ENCODE results near the gene SYT12.
"Not testable (repeated sequence)": the region's sequence is repeated elsewhere in the genome, so short reads cannot be mapped to it uniquely, and the experiment has no call there.

SYT12 gene

DNA sequence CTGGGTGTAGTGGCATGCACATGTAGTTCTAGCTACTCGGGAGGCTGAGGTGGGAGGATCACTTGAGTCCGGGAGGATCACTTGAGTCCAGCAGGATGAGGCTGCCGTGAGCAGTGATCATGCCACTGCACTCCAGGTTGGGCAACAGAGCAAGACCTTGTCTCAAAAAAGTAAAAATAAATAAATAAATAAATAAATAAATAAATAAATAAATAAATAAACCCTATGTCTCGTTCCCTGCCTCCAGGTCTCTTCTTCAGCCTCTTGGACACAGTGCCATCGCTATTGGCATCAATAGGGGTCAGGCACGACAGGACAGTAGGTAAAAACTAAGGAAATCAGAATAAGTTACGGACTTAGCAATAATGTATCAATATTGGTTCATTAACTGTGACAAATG lies 23.4 kb upstream of the SYT12 start:
- no peak for DNase-seq

DNA sequence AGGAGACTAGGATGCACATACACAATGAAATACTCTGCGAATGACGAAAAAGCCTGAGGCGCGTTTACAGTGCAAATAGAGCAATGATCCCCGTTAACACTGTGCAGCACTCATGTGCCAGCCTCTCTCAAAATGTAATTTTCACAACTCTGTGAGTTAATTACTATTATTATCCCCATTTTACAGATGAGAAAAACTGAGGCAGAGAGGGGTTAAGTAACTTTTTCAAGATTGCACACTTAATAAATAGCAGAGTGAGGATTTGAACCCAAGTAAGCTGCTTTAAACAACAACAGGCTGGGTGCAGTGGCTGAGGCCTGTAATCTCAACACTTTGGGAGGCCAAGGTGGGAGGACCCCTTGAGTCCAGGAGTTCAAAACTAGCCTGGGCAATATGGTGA lies 21.6 kb upstream of the SYT12 start:
- DNase-seq = no peak

DNA sequence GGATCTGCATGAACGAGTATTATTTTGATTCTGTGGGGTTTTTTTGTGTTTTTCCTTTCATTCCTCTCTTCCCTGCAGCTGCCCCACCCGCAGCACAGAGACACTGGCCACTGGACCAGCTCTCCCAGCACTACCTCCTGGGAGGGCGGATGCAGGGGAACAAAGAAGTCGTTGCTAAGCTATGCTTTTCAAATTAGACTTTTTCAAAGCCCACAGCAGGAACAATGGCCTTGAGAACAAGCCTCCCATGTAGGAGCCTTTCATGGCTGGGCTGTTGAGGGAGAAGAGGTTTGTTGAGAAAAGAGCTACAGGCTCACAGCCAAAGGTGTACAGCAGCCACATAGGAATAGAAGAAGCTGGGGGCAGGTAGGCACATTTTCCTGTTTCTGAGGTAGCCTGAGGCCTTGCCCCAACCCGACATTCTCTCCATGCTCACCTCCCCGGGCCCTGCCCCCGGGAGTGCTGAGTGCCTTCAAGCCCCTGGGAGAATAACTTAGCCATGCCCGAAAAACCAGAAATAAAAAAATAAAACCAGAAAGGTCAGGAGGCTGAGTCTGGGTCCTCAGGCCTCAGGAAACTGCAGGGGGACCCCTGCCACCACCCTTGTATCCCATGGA lies 20.5 kb upstream of the SYT12 start:
- no peak for DNase-seq

DNA sequence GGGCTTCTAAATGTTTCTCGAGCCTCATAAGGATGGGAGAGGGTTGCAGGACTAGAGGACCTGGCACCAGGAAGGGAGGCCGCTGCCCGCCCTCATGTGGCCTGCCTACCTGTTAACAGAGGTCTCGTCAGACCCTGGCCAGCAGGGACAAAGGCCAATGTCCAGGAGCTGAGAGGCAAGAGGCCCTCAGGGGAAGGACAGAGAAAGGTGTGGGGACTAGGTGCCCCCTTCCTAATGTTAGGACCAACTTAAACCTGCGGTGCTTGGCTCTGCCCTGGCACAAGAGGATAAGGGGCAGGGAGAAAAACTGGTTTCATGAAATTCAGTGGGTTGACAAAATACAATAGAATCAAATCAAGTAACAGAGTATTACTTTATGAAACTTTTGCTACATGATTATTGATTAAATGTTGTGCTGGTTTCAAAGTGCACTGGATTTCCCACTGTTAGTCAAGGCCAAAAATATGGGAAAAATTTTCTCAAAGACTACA lies 20.0 kb upstream of the SYT12 start:
- no peak for DNase-seq

DNA sequence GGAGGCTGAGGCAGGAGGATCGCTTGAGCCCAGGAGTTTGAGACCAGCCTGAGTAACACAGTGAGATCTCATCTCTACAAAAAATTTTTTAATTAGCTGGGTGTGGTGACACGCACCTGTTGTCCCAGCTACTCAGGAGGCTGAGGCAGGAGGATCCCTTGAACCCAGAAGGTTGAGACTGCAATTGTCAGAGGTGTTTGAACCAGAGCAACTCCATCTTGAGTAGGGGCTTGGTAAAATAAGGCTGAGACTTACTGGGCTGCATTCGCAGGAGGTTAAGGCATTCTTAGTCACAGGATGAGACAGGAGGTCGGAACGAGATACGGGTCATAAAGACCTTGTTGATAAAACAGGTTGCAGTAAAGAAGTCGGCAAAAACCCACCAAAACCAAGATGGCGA lies 17.7 kb upstream of the SYT12 start:
- DNase-seq = not testable (repeated sequence)

DNA sequence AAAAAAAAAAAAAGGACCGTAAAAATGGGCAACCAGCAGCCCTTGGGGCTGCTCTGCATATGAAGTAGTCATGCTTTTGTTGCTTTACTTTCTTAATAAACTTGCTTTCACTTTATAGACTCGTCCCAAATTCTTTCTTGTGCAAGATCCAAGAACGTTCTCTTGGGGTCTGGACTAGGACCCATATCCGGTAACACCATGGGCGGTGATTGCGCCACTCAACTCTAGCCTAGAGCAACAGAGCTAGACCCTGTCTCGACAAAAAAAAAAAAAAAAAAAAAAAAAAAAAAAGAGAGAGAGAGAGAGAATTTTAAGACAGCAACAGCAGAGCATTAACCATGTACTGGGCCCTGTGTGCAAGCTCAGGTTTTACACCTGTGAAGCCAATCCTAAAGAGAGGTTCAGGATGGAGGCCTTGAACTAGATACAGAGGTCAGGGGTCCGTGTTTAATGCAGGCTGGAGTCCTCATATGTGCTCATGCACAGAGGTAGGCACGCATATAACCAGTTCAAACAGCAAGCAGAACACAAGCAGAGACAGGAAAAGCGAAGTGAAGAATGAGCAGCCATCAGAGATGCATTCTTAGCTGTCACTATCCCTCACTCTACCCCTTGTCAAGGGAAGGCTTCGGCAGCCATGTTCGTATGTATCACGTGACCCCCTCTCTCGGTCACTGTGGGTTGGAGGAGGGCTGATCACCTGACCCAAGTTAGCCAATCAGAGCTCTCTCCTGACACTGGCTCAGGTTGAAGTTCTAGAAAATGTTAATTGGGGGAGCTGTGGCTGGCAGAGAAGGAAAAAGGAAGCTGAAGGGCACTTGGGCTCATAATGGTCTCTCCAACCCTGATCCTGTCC lies 16.7 kb upstream of the SYT12 start:
- DNase-seq = no peak

DNA sequence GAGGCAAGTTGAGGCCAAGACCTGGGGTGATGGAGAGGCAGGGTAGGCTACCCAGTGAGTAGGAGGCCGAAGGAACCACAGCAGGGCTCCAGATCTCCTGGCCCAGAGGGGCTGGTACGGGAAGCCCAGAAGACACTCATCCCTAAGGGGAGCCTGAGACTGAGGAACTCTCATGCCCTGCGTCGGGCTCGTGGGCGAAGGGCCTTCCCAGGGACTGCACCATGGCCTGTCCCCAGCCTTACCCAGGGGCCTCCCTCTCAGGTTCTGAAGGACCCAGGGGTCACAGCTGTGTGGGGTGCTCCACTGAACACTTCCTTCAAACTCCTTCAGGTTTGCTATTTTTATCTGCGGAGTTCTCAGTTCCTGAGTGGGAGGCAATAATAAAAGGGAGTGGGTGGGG lies 15.8 kb upstream of the SYT12 start:
- DNase-seq = no peak

DNA sequence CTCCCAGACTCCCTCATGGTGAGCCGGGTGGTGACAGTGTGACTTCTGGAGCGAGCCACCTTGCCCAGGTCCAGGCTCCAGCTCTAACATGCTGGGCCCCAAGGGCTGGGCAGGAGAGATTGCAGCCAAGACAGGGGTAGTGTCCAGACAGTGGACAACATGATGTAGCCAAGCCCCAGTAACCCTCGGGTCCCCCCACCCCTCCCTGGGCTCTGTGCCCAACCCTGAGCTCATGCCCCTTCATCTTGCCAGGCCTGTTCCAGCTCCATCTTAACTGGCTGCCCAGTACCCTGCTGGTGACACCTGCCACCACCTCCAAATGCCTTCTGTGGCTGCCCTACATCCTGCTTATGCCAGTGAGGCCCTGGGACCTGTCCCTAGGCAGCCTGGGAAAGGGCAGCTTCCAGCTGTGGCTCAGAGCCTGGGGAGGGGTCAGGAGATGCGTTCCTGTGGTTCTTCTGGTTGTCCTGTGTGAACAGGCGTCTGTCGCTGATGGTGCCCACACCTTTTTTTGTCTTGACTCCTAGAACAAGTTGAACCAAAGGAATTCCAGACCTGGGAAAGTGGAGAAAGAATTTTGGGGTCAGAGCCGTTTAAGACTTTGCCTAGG lies 12.5 kb upstream of the SYT12 start:
- DNase-seq = no peak

DNA sequence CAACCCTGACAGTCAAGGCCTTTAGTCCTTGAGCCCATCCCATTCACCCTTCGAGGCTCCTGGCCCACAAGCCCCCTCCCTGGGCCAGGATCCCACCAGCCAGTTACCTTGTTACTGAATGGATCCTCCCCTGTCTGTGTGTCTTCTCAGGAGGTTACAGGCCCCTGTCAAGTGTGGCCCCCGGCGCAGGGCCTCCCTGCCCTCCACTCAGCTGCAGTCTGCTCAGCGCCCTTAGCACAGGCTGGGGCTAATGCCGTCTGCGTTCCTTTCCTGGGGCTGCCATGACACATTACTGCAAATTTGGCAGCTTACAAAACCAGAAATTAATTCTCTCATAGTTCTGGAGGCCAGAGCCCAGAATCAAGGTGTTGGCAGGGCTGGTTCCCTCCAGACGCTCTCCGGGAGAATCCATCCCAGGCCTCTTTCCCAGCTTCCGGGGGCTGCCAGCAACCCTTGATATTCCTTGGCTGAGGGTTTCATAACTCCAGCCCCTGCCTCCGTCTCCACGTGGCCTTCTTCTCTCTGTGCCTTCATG lies 9.4 kb upstream of the SYT12 start:
- no peak for DNase-seq

DNA sequence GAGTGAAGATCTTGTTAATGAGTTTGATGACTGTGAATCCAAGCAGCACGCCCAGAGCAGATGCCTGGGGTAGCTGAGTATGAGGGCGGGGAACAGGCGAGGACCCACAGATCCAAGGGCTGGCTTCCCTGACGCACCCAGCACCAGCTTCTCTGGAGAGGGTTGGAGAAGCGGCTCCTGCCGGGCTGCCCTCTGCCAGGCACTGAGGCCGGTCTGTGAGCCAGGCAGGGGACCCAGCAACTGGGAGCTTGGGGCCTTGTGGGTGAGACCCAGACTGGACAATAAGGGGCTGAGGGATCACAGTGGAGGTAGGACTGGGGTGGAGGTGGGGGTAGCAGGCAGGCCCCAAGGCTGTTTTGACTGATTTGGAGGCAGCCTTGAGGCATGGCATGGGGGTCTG lies 8.6 kb upstream of the SYT12 start:
- no peak for DNase-seq

DNA sequence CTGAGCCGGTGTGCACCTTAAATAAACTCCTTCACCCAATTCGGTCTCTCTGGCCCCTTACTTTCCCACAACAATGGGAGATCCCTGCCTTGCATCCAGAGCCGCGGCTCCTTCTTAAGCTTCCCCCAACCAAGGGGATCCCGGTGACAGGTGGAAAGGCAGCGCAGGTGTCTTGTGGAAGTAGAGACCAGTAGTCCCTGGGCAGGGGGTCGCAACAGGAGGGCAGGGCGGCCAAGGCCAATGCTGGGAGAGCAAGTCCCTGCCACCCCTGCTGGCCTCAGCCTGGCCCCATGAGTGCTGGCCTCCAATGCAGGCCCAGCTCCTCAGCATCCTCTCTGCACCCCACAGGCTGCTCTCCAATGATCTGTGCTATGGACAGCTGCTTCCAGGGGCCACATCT lies 7.9 kb upstream of the SYT12 start:
- DNase-seq = no peak

DNA sequence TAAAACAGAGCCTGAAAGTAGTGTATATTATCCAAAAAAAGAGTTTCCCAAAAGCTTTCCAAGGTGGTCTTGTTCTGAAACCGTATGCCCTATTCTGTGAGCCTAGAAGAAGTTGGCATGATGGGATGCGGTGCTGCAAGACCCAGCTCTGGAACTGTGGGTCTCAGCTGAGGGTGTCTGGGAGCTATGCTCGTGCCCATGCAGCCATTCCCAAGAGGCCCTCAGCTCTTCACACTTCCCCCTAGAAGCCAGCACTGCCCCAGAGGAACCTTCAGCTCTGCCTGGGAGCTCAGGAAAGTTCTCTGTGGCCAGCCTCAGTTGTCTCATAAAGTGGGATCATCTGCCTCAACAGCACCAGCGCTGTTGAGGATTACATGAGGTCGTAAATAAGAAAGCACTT lies 6.4 kb upstream of the SYT12 start:
- no peak for DNase-seq

DNA sequence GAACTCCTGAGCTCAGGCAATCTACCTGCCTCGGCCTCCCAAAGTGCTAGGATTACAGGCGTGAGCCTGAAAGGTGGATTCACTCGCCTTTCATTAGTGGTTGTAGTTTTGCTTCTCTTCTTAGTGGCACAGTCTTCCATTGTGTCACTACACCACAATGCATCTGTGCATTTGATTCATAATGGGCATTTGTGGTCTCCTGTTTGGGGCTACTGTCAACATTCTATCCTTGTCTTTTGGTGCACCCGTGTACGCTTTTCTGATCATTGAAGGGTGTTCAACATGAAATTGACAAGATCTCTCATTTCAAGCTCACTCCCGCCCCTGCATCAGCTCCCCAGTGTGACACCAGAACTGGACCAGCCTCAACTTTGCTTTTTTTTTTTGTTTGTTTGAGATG lies 2.0 kb upstream of the SYT12 start:
- no peak for DNase-seq

DNA sequence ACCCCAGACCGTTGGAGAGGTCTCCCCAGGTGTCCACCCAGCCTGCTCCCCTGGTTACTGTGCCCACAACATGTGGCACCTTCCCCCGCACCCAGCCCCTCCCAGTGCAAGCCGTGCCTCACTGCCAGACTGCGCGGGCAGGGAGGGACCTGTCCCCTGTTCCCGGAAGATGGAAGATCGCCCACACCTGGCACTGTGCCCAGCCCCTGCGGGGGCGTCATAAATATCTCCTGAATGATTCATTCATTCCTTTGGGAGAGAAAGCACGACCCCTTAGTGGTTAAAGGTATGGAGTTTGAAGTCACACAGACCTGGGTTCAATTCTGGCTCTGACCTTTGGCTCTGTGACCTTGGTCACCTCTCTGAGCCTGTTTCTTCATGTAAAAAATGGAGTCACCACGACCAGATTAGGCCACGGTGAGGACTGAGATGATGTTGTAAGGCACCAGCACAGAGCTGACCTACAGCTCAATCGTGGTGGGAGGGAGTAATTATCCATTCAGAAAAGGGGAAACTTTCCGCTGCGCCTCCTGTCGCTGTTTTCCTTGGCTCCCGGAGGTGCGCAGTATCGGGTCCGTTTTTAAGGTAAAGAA lies 497 bp upstream of the SYT12 start:
- no peak for DNase-seq

DNA sequence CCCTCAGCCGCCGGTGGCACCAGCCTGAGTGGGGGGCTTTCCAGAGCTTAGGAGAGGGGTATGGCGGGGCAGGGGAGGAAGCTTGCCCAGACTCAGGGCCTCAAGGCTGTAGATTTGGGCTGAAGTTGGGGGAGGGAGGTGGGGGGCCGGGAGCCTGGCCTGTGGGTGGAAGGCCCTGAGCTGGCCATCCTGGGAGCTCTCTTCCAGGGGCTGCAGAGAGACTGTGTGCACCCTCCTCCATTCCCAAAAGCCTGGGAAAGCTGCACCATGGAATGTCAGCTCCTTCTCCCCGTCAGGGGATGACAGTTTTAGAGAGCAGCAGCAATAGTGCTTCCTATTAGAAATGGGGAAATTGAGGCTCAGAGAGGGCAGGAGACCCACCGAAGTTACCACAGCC lies 1.0 kb downstream of the SYT12 start:
- DNase-seq = no peak

DNA sequence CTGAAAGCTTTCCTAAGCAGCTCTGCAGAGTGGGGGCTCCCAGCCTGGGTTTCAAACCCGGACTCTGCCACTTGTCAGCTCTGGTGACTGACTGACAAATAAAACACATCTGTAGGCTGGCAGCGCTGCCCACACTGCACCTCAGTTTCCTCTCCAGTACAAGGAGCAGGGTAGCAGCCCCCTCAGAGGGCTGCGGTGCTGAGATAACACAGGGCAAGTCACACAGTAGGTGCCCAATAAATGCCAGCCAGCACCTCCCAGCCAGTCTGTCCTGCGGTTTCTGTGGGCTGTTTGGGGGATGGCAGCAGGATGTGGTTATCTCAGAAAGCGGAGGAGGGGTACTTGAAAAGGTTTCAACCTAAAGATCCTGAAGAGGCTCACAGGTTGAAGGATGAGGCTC lies 1.5 kb downstream of the SYT12 start:
- no peak for DNase-seq

DNA sequence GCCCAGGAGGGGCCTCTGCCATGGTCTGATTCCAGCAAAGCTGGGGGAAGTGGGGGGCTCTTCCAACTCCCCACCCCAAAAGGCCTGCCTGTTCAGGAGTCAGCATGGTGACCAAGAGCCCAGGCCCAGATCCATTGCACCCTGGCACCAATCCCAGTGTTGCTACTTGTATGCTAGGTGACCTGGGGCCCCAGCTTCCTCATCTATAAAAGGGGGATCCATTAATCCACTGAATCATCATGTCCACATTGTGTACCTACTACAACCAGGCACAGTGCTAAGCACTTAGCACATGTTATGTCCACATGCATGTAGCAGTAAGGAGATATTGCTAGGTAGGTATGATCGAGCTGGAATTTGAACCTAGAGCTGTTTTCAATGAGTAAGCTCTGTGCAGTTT lies 2.0 kb downstream of the SYT12 start:
- DNase-seq = no peak

DNA sequence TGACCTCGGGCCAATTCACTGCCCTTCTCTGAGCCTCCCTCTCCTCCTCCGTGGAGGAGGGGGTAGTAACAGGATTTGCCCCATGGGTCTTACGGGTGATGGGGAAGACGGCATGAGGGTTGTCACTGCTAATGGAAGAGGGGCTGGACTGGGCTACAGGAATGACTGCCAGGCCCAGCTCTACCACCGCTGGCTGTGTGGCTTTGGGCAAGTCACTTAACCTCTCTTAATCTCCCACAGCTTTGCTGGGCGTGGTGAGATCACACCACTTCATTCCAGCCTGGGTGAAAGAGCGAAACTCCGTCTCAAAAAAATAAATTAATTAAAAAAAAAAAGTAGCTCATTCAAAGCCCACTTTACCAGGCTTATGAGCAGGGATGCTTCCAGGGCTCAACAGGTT lies 2.8 kb downstream of the SYT12 start:
- DNase-seq = no peak

DNA sequence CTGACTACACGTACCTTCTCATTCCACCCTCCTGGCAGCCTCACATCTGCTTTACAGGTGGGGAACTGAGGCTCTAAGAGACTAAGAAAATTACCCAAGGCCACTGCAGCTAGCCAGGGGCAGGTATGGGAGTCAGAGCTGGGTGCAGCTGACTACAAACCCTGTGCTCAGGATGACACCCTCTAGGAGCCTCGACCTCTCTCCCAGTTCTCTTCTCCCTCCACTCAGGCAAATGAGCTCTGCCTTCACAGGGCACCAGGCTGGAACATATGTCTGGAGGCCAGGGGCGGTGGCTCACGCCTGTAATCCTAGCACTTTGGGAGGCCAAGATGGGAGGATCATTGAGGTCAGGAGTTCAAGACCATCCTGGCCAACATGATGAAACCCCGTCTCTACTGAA lies 4.0 kb downstream of the SYT12 start:
- no peak for DNase-seq

DNA sequence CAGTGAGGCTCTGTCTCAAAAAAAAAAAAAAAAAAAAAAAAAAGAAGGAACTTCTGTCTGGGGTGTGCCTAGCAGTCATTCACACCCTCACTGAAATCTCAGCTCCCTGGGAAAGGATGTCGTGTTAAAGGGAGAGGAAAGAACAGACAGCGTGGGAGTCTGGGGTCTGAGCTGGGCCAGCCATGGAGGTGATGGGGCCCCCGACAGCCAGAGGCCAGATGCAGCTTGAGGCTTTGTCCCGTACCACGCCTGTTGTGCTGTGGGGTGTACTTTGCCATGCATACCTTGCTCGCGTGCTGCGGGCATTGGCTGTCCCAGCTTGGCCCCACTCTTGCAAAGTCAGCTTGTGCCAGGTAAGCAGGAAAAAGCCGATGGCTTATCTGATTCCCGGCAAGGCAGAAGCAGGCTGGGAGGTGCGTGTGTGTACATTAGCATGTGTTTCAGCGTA lies 4.6 kb downstream of the SYT12 start:
- no peak for DNase-seq

DNA sequence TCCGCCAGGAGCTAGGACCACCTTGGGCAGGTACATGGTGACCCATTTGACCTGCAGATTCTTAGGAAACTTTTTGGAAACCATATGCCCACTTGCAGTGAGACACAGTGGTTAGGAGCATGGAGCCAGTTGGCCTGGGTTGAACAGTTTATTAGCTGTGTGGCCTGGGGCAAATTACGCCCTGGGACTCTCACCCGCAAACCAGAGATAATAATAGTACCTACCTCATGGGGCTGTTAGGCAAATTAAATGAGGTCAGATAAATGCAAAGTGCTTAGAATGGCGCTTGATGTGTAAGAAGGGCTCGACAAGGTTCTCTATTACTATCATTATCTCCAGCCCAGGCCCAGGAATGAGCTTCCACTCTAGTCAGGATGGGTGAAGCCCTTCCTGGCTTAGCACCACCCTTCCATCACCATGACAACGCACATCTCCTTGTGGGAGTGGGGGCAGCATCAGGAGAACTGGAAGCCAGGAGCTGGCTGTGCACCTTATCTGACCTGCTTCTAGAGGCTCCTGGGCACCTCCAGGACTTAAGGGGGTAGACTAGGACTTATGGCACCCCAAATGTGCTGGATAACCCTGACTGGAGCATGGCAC lies 5.1 kb downstream of the SYT12 start:
- DNase-seq = no peak

DNA sequence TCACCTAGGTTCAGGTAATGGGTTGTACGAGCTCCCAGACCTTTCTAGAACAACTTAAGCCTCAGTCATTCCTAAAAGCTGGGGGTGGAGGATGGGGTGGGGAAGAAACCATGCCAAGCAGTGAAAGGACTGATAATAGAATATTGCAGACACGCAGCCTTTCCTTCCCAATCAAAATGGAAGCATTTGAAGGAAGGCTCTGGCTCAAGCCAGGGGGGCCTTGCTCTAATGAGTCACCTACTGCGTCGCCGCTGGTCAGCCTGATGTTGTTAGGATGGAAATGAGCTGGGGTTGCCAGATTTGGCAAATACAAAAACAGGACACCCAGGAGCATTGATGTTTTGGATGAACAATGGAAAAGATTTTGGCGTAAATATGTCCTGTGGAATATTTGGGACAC lies 6.2 kb downstream of the SYT12 start:
- no peak for DNase-seq

DNA sequence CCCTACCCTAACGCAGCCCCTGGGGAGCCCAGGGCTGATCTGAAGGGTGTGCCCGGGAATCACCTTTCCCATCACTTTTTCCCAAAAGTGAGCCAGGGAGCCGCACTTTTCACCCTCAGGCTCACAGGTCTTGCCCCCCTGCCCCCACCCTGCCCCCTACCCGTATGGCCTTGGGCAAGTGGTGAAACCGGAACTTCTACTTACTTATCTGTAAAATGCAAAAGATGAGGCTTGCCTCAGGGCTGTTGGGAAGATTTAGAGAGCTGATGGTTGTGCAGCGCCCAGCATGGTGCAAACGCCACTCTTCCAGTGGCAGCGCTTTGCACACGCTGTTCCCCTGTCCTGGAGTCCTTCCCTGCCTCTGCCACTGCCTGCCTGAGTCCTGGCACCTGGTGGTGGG lies 8.0 kb downstream of the SYT12 start:
- no peak for DNase-seq

All from NCI-H187 (cell line).